Measurements from ENCODE around the gene NOXO1.
A peak's percentile ranks its signal among the peaks of the same experiment; 100 is the strongest.
"Not testable (repeated sequence)": the region's sequence is repeated elsewhere in the genome, so short reads cannot be mapped to it uniquely, and the experiment has no call there.

Gene NOXO1

GRCh38 chr16:1962161-1963153 is 18.8 kb downstream of the NOXO1 start:
- DNase-seq (ENCODE audit: low read depth in 2 of 2) = not testable (repeated sequence)

GRCh38 chr16:1961651-1962067 is 19.6 kb downstream of the NOXO1 start:
- no peak for DNase-seq (ENCODE audit: low read depth in 2 of 2)

- DNase-seq (ENCODE audit: low read depth in 2 of 2) = no peak
Observed at GRCh38 chr16:1960665-1961630, 20.3 kb downstream of the NOXO1 start.

GRCh38 chr16:1959269-1960039 is 21.8 kb downstream of the NOXO1 start, which contains the start of gene NDUFB10:
Gene NDUFB10 (plus strand): TSS chr16:1959538. CDS start chr16:1959625, 87 bp downstream.
- peak; percentile 66 to 68 for DNase-seq (ENCODE audit: low read depth in 2 of 2)

GRCh38 chr16:1958715-1959268 is 22.5 kb downstream of the NOXO1 start:
- no peak for DNase-seq (ENCODE audit: low read depth in 2 of 2)

GRCh38 chr16:1958143-1958491 is 23.2 kb downstream of the NOXO1 start:
- not testable (repeated sequence) for DNase-seq (ENCODE audit: low read depth in 2 of 2)

- DNase-seq (ENCODE audit: low read depth in 2 of 2) = not testable (repeated sequence)
Observed at GRCh38 chr16:1957434-1958142, 23.7 kb downstream of the NOXO1 start.

- DNase-seq (ENCODE audit: low read depth in 2 of 2) = no peak
Observed at GRCh38 chr16:1953734-1954133, 27.5 kb downstream of the NOXO1 start.

GRCh38 chr16:1950559-1950958 is 30.7 kb downstream of the NOXO1 start:
- DNase-seq (ENCODE audit: low read depth in 2 of 2) = no peak

GRCh38 chr16:1950047-1950446 is 31.2 kb downstream of the NOXO1 start:
- DNase-seq (ENCODE audit: low read depth in 2 of 2) = no peak

- DNase-seq (ENCODE audit: low read depth in 2 of 2) = no peak
Observed at GRCh38 chr16:1949507-1949906, 31.8 kb downstream of the NOXO1 start.

- no peak for DNase-seq (ENCODE audit: low read depth in 2 of 2)
Observed at GRCh38 chr16:1947369-1947670, 33.9 kb downstream of the NOXO1 start.

- DNase-seq (ENCODE audit: low read depth in 2 of 2) = no peak
Observed at GRCh38 chr16:1946495-1947368, 34.5 kb downstream of the NOXO1 start.

- DNase-seq (ENCODE audit: low read depth in 2 of 2) = no peak
Observed at GRCh38 chr16:1945559-1946391, 35.5 kb downstream of the NOXO1 start.

- no peak for DNase-seq (ENCODE audit: low read depth in 2 of 2)
Observed at GRCh38 chr16:1944612-1945199, 36.6 kb downstream of the NOXO1 start.

- peak; percentile 95 to 96 for DNase-seq (ENCODE audit: low read depth in 2 of 2)
Observed at GRCh38 chr16:1942810-1943726, 38.2 kb downstream of the NOXO1 start, which contains the start of gene MSRB1. Gene MSRB1 (minus strand): TSS chr16:1943199. CDS start chr16:1943156, 43 bp downstream.
